Neural progenitor cell (in vitro differentiated cells): ENCODE results near the gene PPP1R37. TPM values are rescaled to one million over a fixed set of nuclear protein-coding genes. Genes with fewer than 3 reads are reported as not detected.

ENCODE experiments used
- DNase-seq: peaks from one replicate; pipeline ENCODE4 v3.0.0-alpha.2; 2016; ENCODE audit warnings: low spot score
- H2AFZ ChIP-seq: fragments of 200-600 bp; sonication (generic); replicated peaks from 2 replicates; pipeline ENCODE4 v1.6.1; 2016; ENCODE audit warnings: antibody characterized with exemption
- H3F3A ChIP-seq: fragments of 200-600 bp; sonication (generic); 2 replicates; pipeline ENCODE4 v1.6.1; 2016; ENCODE audit warnings: antibody characterized with exemption, low read depth
- H3K27ac ChIP-seq: fragments of 200-600 bp; sonication (generic); 2 replicates; pipeline ENCODE4 v1.5.1; 2016; ENCODE audit warnings: mild to moderate bottlenecking
- H3K27me3 ChIP-seq: fragments of 200-600 bp; sonication (generic); 2 replicates; pipeline ENCODE4 v1.6.1; 2016; ENCODE audit warnings: mild to moderate bottlenecking, moderate library complexity
- H3K36me3 ChIP-seq: fragments of 200-600 bp; sonication (generic); 2 replicates; pipeline ENCODE4 v1.5.1; 2016
- H3K4me1 ChIP-seq: fragments of 200-600 bp; sonication (generic); 2 replicates; pipeline ENCODE4 v1.6.1; 2016; ENCODE audit warnings: mixed run types
- H3K4me2 ChIP-seq: fragments of 200-600 bp; sonication (generic); 2 replicates; pipeline ENCODE4 v1.6.1; 2016
- H3K4me3 ChIP-seq: fragments of 200-600 bp; sonication (generic); 2 replicates; pipeline ENCODE4 v1.5.1; 2016
- H3K79me2 ChIP-seq: fragments of 200-600 bp; sonication (generic); 2 replicates; pipeline ENCODE4 v1.6.1; 2016; ENCODE audit warnings: low read depth
- H3K9ac ChIP-seq: fragments of 200-600 bp; sonication (generic); 2 replicates; pipeline ENCODE4 v1.6.1; 2016
- H3K9me3 ChIP-seq: fragments of 200-600 bp; sonication (generic); 2 replicates; pipeline ENCODE4 v1.5.1; 2016; ENCODE audit warnings: low read depth
- H4K20me1 ChIP-seq: fragments of 200-600 bp; sonication (generic); 2 replicates; pipeline ENCODE4 v1.6.1; 2016; ENCODE audit warnings: low read depth
- H3K27ac Mint-ChIP-seq: 3 replicates; pipeline ENCODE4 v1.8.0; 2021; ENCODE audit warnings: mixed read lengths
- H3K27me3 Mint-ChIP-seq: 2 replicates; pipeline ENCODE4 v1.8.0; 2022; ENCODE audit warnings: low read depth, mild to moderate bottlenecking, inconsistent platforms, moderate library complexity, mixed read lengths; ENCODE audit not compliant: insufficient read depth
- H3K36me3 Mint-ChIP-seq: 3 replicates; pipeline ENCODE4 v1.8.0; 2021; ENCODE audit warnings: mixed read lengths
- H3K4me1 Mint-ChIP-seq: 3 replicates; pipeline ENCODE4 v1.8.0; 2021; ENCODE audit warnings: mixed read lengths
- H3K4me3 Mint-ChIP-seq: 3 replicates; pipeline ENCODE4 v1.8.0; 2021; ENCODE audit warnings: mild to moderate bottlenecking, moderate library complexity, mixed read lengths
- H3K9me3 Mint-ChIP-seq: 3 replicates; pipeline ENCODE4 v1.8.0; 2020; ENCODE audit warnings: mixed read lengths
- CTCF ChIP-seq: fragments of 200-600 bp; sonication (generic); IDR thresholded peaks from 2 replicates; pipeline ENCODE4 v1.5.1; 2017; ENCODE audit warnings: antibody characterized with exemption, mild to moderate bottlenecking
- EZH2 ChIP-seq: fragments of 200-600 bp; sonication (generic); IDR thresholded peaks from 2 replicates; pipeline ENCODE4 v1.6.1; 2017; ENCODE audit warnings: antibody characterized with exemption, mild to moderate bottlenecking, moderate library complexity
- EZH2phosphoT487 ChIP-seq: fragments of 200-600 bp; sonication (generic); IDR thresholded peaks from 2 replicates; pipeline ENCODE4 v1.6.1; 2017; ENCODE audit warnings: antibody characterized with exemption
- total RNA-seq: library from RNA; depleted of rRNA; stranded (reverse); fragments of >200 nt; gene quantifications from 2 replicates; pipeline ENCODE4 v1.2.3, GENCODE V29; 2015; ENCODE audit warnings: low replicate concordance

Gene PPP1R37
- total RNA-seq, 1 donor from 2014 or later = 8.1 TPM

- Mint-ChIP-seq H3K4me1 (peaks cover 64% of the 10 kb centered on the region), H3K36me3 (peaks cover 16% of the 10 kb centered on the region), H3K9me3 (no peaks in the 10 kb centered on the region), H3K27ac (peak overlapping the region; percentile 53), H3K4me3 (peak overlapping the region; percentile 92), H3K27me3 (peaks cover 11% of the 10 kb centered on the region)
- peak overlapping the region; percentile 97 for H3K4me3 ChIP-seq
- no peaks in the 10 kb centered on the region for H3K36me3 ChIP-seq
- H3K9ac ChIP-seq = peak overlapping the region; percentile 97
- peaks cover 30% of the 10 kb centered on the region for H3F3A ChIP-seq
- H3K4me1 ChIP-seq = peaks cover 18% of the 10 kb centered on the region
- H3K79me2 ChIP-seq = peaks cover 65% of the 10 kb centered on the region
- H3K4me2 ChIP-seq = peak overlapping the region; percentile 100
- H3K27ac ChIP-seq = no peak overlapping the region
- no peak overlapping the region for H2AFZ ChIP-seq
- H3K27me3 ChIP-seq = no peaks in the 10 kb centered on the region
- no peak for DNase-seq
- H4K20me1 ChIP-seq = peaks cover 59% of the 10 kb centered on the region
- TF ChIP-seq EZH2 (no peak), CTCF (no peak), EZH2phosphoT487 (no peak)
- no peaks in the 10 kb centered on the region for H3K9me3 ChIP-seq
Measured at GRCh38 chr19:45094137-45094536, 1.2 kb downstream of the PPP1R37 start.

- Histone ChIP-seq H2AFZ (no peak overlapping the region), H3K4me1 (peaks cover 24% of the 10 kb centered on the region), H3K36me3 (no peaks in the 10 kb centered on the region), H3K9me3 (no peaks in the 10 kb centered on the region), H3K27ac (no peak overlapping the region), H3K4me3 (no peak overlapping the region), H3K4me2 (peak overlapping the region; percentile 100), H3K27me3 (no peaks in the 10 kb centered on the region), H3F3A (peaks cover 30% of the 10 kb centered on the region), H3K9ac (no peak overlapping the region), H3K79me2 (peaks cover 68% of the 10 kb centered on the region), H4K20me1 (peaks cover 64% of the 10 kb centered on the region)
- H3K4me3 Mint-ChIP-seq = peak overlapping the region; percentile 92
- H3K9me3 Mint-ChIP-seq = no peaks in the 10 kb centered on the region
- H3K4me1 Mint-ChIP-seq = peaks cover 70% of the 10 kb centered on the region
- no peak overlapping the region for H3K27ac Mint-ChIP-seq
- H3K27me3 Mint-ChIP-seq = peaks cover 11% of the 10 kb centered on the region
- peaks cover 16% of the 10 kb centered on the region for H3K36me3 Mint-ChIP-seq
- no peak for DNase-seq
- TF ChIP-seq CTCF = no peak
- no peak for TF ChIP-seq EZH2
- TF ChIP-seq EZH2phosphoT487 = no peak
Measured at GRCh38 chr19:45094707-45095106, 1.7 kb downstream of the PPP1R37 start.

- Histone ChIP-seq H3K27ac (no peak overlapping the region), H3K9me3 (no peaks in the 10 kb centered on the region), H2AFZ (no peak overlapping the region), H3K4me3 (no peak overlapping the region), H3K9ac (no peak overlapping the region), H3K79me2 (peaks cover 79% of the 10 kb centered on the region), H3K4me2 (no peak overlapping the region), H3K27me3 (no peaks in the 10 kb centered on the region), H3K4me1 (peaks cover 25% of the 10 kb centered on the region), H4K20me1 (peaks cover 75% of the 10 kb centered on the region), H3K36me3 (no peaks in the 10 kb centered on the region), H3F3A (peaks cover 19% of the 10 kb centered on the region)
- H3K9me3 Mint-ChIP-seq = no peaks in the 10 kb centered on the region
- no peak for TF ChIP-seq CTCF
- peaks cover 14% of the 10 kb centered on the region for H3K36me3 Mint-ChIP-seq
- H3K4me3 Mint-ChIP-seq = peak overlapping the region; percentile 61
- peaks cover 74% of the 10 kb centered on the region for H3K4me1 Mint-ChIP-seq
- H3K27ac Mint-ChIP-seq = peak overlapping the region; percentile 31
- H3K27me3 Mint-ChIP-seq = peaks cover 12% of the 10 kb centered on the region
- DNase-seq = no peak
Measured at GRCh38 chr19:45095496-45096413, 2.8 kb downstream of the PPP1R37 start.
